Measurements from ENCODE around the gene RPS16.
A peak's percentile ranks its signal among the peaks of the same experiment; 100 is the strongest.

The RPS16 gene

DNA sequence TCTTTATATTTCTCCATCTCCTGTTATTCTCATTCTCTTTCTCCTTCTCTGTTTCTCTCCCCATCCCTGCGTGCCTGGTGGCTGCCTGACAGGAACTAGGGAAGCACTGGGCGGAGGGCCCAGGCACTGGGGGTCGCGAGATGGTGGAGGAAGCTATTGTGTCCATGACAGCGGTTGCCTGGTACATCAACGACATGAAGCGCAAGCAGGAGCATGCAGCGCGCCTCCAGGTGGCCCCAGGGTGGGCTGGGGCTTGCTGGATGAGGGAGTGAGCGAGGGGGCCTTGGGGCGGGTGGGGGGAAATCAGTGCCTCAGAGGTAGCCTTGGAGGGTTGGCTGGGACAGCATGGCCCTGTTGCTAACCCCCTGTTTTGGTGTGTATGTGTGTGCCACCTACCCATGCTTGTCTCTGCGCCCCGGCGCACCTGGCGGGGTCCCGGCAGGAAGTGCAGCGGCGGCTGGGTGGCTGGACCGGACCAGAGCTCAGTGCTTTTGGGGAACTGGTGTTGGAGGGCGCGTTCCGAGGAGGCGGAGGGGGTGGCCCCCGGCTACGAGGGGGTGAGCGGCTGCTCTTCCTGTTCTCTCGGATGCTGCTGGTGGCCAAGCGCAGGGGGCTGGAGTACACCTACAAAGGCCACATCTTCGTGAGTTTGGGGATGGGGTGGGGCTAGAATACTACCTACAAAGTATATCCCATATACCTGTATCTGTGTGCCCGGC, 18.1 kb downstream of the RPS16 start:
- no peak for TF ChIP-seq CTCF (conservative IDR thresholded peaks at IDR 0.05; ENCODE audit: low read depth, low read length)
- no peak for DNase-seq (ENCODE audit: low read depth)

GRCh38 chr19:39416152-39417120, 19.3 kb downstream of the RPS16 start:
- TF ChIP-seq CTCF (conservative IDR thresholded peaks at IDR 0.05; ENCODE audit: low read depth, low read length): no peak
- no peak for DNase-seq (ENCODE audit: low read depth)
- H3K4me3 ChIP-seq (ENCODE audit: low read depth, low read length): no peak overlapping the region

More for the DNA sequence above, 18.1 kb downstream of the RPS16 start:
- no peak overlapping the region for H3K4me3 ChIP-seq (ENCODE audit: low read depth, low read length)

- peak overlapping the region; percentile 86 for H3K4me3 ChIP-seq (ENCODE audit: low read depth, low read length)
- TF ChIP-seq CTCF (conservative IDR thresholded peaks at IDR 0.05; ENCODE audit: low read depth, low read length): peak; percentile 19
- DNase-seq (ENCODE audit: low read depth): no peak
These were observed 20.4 kb downstream of the RPS16 start for GRCh38 chr19:39415111-39416046.

DNA sequence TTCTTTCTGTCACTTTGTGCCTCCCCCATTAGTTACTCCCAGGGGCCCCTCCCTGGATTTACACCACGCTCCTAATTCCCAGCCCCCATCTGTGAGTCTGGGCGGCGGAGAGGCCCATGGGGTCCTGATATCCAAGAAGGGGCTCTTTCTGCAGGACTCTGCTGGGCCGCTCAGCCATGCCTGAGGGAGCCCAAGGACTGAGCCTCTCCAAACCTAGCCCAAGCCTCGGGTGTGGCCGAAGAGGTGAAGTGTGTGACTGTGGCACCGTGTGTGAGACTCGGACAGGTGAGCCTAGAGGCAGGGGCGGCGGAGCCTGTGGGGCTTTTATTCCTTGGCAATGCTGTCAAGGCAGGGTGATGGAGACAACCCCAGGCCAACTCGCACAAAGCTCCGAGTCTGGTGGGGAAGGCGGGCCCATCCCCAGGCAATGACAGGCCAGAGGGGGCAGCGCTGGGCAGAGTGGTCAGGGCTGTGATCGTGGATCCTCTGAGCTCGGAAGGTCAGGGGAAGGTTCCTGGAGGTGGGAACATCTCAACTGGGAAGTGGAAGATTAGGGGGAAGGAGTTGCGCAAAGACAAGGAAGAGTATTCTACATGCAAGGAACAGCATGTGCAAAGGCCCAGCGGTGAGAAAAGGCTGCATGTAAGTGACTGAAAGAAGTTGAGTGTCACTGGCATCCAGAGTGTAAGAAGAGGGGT, 21.7 kb downstream of the RPS16 start:
- H3K4me3 ChIP-seq (ENCODE audit: low read depth, low read length): peak overlapping the region; percentile 86
- no peak for DNase-seq (ENCODE audit: low read depth)
- peak; percentile 35 for TF ChIP-seq CTCF (conservative IDR thresholded peaks at IDR 0.05; ENCODE audit: low read depth, low read length)

DNA sequence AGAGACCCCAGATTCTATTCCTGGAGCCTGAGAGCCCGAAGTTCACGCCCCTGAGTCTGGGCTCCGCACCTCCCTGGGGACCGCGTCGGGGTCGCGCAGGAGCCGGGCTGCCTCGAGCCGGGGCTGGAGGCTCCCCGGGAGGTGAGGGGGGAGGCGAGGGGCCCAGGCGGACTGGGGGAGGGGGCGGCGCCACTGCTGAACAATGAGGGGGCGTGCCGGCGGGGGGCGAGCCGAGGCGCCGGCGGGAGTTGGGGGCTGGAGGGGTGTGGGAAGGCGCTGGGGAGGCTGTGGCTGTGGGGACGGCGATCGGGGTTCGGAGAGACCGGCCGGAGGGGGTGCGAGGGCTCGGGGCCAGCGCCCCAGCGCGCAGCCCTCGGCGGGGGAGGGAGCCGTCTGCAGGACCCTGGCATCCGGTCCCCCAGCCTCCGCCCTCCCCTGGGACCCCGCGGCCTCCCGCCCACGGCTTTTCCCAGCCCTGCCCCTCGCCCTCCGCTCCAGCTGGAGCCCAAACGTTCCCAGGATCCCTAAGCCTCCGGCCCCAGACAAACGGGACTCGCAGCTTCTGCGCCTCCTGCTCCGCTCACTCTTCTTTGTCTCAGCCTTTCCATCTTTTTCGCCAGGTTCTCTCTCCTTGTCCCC, 22.4 kb downstream of the RPS16 start:
- H3K4me3 ChIP-seq (ENCODE audit: low read depth, low read length): peak overlapping the region; percentile 86
- peak; percentile 50 for DNase-seq (ENCODE audit: low read depth)
- no peak for TF ChIP-seq CTCF (conservative IDR thresholded peaks at IDR 0.05; ENCODE audit: low read depth, low read length)

Measured in choroid plexus epithelial cell (primary cell).